DMS53 (cell line): ENCODE measurements around the gene ZNF385B.

Experiments
- DNase-seq: peaks from one replicate; lab custom pipeline; 2025; lab: John Stamatoyannopoulos, UW

The ZNF385B gene

DNA sequence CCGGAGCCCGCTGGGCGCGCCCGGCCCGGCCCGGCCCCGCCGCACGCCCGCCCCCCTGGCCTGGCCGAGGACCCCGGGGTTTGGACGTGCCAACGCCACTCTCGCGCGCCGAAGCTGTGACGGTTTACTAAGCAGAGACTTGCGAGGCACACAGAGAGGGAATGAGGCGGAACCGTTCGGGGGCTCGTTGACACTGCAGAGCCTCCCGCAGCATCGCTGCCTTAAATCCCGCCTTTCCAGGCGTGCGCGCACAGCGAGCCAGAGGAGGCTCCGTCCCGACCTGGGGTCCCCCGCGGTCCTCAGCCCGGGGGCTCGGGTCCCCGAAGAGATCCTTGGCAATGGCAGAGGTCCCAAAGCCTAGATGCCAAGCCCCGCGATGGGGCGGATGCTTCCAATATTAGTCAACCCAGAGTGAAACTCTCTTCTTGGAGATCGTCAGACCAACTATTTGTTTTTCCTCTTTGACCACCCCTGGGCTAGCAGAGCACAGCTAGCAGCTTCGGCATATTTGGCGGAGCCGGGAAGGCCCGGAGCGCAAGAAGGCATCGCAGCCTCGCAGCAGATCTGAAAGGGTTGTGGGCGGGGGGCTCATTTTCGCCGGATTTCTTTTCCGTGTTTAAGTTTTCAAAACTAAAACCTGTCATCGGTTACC lies at the start of gene ZNF385B:
ZNF385B (minus strand) TSS at position 197 of the 652 bp plus-strand sequence.
- DNase-seq: peak; percentile 70

DNA sequence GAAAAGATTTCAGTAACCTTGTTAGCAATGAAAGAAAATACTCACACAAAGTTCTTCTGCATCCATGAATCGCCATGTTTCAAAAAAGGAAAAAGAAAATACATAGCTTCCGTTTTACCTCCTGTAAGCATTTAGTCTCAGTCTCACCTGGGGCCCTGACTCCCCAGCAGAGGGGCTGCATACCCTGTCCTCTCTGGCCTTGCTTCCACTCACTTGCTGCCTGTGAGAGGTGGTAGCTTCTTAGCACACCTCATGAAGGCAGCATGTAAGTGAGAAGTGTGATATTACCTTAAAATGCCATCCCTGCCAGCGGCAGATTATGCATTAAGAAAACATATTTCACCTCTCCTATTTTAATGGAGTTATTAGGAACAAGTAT lies 49.3 kb upstream of the ZNF385B start:
- DNase-seq: no peak

DNA sequence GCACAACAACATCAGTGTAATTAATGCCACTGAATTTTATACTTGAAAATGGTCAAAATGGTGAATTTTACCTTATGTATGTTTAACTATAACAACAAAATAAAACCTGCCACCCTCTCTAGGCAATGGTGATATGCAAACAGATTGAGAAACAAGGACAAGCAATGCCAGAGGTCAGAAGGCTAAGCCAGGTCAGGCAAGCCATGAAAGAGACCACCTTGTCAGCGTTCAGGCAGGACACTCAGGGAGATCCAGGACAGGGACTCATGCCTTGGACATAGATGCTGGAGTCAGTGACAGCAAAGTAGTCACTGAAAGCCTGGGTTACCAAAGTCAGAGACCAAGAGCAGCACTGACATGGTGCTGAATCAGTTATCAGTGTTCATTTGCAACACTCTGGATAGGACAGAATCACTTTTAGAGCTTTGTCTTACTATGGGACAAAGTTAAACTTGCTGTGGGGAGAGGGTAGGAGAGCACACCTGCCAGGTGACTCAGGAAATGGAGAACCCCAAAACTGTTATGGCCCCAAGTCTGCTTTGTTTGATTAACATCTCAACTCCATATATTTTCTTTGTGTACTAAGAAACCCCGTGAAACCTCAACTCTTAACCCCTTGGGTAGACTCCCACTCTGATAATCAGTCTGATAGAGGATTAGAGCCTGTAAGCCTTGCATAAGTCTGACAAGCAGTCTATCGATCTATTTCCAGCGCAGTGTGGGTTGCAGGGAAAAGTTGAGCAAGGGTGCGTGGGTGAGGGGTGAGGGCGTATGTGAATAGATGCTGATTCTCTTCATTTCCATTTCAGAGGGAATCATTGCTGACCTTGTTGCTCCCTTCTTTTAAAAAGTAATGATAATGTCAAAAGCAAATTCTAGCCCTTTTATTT lies 48.7 kb upstream of the ZNF385B start:
- no peak for DNase-seq

DNA sequence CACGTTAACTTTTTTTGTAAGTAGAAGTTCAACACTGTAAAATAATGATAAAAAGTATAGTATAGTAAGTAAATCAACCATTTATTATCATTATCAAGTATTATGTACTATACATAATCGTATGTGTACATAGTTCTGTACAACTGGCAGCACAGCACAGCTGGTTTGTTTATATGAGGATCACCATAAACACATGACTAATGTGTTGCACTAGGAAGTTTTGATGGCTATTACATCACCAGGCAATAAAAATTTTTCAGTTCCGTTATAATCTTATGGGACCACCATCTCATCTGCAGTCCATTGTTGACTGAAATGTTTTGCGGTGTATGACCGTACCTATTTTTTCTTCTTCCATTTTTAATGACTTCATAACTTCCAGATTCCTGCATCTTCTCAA lies 39.2 kb upstream of the ZNF385B start:
- DNase-seq: peak; percentile 54

DNA sequence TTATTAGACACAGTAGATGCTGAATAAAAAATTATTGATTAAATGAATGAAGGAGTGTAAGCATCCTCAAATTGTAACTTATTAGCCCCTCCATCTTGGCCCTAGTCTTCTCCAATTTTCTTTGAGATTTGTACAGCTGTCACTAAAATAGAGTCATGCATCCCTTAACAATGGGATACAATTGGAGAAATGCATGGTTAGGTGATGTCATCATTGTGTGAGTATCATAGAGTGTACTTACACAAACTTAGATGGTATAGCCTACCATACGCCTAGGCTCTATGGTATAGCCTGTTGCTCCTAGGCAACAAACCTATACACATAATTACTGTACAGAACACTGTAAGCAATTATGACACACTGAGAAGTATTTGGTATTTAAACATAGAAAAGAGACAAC lies 38.3 kb upstream of the ZNF385B start:
- no peak for DNase-seq

DNA sequence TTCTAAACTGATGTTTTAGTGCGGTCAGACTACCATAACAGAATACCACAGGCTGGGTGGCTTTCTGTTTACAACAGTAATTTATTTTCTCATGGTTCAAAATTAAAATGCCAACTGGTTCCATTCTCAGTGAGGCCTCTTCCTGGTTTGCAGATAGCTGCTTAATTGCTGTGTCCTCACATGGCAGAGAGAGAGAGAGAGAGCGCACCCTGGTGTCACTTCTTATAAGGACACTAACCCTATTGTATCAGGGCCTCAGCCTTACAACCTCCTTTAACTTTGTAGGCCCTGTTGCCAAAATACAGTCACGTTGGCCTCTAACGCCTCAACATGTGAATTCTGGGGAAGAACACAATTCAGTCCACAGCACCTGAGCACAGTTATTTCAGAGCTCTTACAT lies 37.5 kb upstream of the ZNF385B start:
- peak; percentile 84 for DNase-seq

DNA sequence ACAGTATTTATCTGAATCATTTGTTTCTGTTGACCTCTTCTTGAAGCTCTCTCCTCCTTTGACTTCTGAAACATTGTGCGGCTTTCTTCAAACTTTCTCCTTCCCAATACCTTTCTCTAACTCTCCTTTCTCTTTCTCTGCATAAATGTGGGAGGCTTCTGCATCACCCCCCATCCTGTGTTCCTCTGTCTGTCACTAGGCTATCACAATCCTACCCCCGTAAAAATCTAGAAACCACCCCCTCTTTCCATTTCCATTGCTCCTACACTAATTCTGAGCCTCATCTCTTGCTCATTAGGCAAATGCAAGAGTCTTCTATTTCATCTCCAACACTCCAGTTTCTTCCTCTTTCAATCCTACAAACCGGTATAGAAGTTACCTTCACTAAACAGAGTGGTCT lies 32.2 kb upstream of the ZNF385B start:
- no peak for DNase-seq

DNA sequence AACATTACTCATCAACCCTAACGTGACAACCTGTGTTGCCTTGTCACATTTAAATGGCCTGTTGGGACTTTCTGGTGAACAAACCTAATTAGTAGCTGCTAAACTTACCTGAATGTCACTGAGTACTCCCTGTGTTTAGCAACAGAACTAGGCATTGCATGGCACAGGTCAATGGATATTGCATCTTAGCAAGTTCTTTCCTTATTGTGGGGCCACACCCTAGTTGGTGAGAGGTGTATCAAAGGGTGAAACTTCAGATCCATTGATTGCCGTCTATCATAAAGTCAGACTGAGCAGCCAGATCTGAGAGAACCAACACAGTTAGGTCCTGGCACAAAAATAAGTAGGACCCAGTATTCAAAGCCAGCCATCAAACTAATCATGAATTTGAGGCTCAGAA lies 29.8 kb upstream of the ZNF385B start:
- no peak for DNase-seq

DNA sequence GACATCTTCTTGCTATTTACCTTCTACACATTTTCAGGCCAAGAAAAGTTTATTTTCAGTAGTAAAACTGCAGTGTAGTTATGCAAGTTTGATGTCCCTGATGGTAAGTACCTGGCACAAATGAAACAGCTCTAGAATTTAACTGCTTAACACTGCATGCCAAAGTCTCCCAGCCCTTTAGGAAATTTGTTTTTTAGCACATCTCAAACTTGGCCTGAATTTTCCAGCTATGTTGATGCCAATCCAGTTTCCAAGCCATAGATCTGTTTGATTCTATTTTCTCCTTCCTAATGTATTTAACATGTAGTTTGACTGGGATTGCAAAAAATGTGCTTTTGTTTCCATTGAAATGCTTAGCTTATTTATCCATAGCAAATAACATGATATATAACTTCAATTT lies 29.3 kb upstream of the ZNF385B start:
- no peak for DNase-seq

DNA sequence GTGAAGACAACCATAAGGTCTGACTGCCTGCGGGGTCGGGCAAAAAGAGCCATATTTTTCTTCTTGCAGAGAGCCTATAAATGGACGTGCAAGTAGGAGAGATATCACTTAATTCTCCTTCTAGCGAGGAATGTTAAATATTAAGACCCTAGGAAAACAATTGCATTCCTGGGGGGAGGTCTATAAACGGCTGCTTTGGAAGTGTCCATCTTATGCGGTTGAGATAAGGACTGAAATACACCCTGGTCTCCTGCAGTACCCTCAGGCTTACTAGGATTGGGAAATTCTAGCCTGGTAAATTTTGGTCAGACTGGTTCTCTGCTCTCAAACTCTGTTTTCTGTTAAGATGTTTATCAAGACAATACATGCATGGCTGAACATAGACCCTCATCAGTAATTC lies 27.2 kb upstream of the ZNF385B start:
- DNase-seq: peak; percentile 5

DNA sequence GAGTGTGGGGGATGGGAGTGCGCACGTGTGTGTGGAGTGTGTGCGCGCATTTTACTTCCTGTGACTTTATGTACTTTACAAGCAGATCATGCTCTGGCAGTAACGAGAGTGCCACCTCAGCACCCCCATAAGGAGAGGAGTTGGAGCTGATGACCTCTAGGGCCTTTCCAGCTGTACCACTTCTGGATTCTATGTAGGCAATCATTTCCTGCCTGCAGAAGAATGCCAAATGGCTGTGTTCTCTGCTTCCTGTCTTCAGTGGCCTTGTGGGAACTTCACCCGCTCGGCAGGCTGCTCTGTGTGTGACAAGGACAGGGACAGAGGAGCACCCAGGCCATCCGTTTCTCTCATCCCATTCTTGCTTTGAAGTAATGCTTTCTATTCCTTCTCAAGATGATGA lies 22.8 kb upstream of the ZNF385B start:
- peak; percentile 29 for DNase-seq

DNA sequence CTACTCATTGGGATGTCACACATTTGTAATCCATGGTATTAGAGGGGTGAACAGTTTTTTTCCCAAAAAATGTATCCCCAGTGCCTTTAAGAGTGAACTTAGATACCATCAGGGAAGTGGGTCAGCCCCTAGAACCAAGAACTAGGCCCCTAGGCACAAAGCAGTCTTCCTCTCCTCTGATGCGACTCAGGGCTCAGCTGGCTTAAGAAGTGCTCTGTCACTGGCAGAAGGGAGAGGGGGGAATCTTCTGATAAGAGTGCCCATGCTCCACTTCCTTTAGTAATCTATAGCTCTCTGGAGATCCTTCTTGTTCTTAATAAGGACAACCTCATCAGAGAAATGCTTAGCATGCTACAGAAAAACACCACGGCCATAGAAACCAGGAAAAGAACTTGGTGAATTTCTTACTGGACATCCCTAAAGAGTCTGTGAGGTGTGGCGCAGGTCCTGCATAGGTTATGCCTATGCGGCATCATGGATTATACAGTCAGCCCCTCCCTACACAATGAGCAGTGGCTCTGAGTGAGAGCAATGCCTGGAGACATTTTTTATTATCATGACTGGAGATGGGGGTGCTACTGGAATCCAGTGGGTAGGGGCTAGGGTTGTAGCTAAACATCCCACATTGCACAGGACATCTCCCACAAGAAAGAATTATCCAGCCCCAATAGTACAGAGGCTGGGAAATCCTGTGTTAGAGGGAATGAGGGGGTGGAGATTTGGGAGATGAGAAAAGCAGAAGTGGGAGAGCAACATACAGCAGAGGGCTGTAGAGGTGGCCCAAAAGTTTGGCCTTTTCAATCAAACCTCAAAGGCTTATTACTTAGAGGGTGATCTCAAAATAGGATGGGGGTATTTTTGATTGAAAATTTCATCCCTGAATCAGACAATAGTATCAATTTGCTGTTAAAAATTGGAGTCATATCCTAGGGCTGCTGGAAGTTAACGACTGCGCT lies 21.7 kb upstream of the ZNF385B start:
- DNase-seq: no peak

DNA sequence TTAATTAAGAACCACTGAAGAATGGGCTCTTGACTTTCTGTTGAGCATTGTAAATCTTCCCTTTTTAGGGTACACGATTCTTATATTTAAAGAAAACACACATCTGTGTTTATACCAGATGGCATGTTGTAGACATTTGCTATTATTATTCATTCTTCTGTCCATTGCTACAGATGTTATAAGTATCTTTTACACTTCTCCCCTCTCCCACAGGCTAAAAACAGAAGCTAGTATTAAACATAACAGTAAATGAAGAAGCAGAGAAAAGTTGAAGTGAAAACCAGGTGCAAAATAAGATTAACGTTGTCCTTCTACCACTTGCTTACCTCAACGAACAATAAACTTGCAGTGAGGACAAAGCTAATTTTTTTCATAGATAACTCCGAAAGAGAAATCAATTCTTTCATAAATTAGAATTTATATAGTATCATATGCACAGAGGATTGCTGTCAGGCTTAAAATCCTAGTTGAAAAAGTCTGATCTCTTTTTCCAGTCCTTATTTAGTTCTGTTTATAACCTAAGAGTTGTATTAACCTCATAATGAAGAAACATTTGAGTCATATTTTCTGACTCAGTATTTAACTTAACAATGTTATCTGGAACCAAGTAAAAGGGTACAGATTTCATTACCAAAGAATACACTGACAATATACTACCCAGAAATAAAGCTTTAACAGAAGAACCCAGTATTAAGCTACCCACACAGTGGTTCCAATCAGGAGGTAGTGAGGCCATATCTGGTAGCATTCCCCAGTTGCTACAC lies 16.4 kb upstream of the ZNF385B start:
- DNase-seq: no peak

DNA sequence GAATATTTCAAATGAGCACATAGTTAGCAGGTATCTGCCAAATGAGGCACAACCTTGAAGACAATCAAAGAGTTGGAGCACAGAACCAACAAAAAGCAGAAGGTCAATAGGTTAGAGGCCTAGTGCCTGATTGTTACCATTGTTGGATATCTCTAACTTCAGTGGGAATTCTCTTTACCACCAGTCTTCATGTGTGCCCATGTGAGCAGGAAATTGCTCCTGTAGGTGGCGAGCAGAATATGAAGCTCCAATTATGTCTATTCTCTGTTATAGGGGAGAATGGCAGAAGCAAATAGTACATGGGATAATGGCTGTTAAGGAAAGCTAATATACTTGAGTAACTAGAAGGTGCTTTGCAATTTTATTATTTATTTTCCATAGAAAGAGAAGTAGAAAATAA lies 14.9 kb upstream of the ZNF385B start:
- peak; percentile 55 for DNase-seq

DNA sequence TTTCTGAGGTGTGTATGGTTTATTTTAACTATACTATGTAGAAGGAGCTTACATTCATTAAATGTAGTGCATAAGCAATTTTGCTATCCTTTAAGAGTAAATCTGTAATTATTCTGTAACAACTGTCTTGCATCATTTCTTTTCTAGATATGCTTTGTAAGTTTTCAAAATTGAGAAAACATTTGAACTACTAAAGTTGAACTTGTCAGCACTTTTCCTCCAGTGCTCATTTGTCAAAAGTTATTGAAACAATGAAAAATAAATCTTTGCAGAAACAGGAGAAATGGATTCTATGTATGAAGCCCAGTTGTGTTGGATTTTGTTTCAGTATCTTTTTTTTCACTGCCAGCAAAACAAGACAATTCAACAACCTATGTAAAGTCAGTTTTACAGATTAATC lies 14.5 kb upstream of the ZNF385B start:
- DNase-seq: no peak

DNA sequence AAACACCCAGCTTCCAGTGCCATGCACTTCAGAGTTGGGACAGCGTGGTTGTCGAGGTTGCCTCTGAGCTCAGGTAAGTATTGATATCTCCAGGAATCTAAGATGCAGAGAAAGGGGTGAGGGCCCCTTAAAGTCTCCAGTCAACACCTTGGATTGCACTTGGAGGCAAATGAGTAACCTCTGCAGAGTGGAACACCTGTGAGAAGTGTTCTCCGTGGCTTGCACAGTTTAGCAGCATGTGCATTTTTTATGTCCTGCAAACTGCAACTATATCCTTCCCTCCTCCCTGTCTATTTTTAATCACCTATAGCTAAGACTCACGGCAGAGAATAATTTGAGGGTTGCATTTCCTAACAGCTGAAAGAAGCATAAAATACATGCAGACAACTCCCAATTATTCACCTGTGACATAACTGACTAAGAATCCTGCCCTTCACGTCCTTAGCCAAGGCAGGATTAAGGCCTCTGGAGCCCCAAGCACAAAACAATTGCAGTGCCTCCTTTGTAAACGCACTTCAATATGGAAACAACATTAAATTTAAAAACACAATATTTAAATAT lies 1.6 kb upstream of the ZNF385B start:
- no peak for DNase-seq

DNA sequence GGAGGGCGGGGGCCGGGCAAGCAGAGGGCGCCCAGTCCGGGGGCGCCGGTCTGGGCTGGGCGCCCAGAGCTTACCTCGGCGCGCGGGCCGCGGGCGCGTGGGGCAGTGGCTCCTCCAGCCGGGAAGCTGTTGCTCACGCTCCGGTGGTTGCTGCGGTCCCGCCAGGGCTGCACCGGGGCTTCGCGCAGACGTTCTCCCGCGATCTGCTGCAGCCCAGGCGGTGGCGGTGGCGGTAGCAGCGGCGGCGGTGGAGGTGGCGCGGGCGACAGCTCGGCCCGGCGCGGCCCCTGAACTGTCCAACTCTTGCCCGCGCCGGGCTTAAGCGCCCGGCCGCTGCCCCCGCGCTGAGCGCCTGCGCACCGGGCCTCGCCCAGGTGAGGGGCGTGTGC lies 391 bp downstream of the ZNF385B start:
- peak; percentile 71 for DNase-seq

DNA sequence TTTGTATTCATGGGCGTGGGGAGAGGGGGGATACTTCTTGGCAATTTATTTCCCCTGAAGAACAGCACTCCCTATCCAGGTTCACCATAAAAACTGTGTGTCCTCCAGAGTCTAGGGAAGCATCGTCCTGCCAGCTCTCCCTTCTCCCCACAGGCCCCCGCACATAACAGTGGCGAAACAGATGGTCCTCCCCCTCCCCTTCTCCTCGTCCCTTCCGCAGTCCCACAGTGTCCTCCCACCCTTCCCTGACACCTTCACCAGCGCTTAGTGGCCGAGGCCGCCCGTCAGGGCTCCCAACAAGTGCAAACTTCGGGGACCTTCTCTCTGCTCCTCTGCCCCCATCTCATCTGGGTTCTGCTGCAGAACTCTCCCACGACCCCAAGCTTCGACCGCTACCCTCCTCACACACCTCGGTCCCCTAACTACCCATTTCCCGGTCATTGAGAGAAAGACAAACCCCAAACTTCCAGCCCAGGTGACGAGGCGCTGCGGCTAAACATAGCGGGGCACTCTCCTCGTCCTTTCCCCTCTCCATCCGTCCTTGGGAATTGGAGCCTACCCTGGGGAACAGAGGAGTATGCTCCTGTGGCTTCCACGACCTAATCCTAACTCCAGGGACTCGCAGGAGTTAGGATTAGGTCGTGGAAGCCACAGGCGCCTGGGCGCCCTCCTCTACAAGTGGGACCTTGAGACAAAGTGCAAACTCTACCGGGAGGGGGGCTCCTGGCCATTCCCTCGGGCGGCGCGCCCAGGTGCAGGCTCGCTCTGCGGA lies 971 bp downstream of the ZNF385B start:
- peak; percentile 60 for DNase-seq

DNA sequence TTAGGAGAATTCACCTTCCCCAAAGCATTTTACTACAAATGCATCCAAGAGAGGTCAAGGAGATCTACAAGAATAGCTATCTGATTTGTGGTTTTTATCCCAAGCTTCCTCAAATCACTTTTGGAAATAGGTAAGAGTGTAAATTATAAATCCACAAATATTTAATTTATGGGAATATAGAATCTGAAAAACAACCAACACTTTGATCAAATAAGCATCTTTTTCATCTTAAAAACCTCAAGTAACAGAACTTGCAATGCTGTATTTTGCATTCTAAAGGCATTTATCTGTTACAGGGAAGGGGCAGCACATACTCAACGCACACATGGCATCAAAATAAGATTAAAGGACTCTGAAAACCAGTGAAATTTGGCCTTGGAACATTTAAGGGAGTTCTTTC lies 1.9 kb downstream of the ZNF385B start:
- no peak for DNase-seq

DNA sequence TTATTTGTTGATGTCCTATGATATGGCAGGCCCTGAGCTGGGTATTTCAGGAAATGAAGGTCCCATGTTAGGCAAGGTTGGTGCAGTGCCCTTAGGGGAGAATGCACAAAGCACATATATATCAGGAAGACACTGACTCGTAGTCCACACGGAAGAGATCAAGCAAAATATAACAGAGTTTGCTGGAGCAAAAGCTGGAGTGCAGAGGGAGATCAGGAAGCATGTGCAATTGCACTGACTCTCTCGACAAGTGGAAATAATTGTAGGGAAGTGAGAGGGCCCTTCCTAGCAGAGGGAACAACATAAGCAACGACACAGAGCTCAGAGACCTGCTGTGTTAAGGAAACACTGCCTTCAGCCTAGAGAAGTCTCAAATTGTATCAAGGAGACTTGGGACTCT lies 4.2 kb downstream of the ZNF385B start:
- no peak for DNase-seq

DNA sequence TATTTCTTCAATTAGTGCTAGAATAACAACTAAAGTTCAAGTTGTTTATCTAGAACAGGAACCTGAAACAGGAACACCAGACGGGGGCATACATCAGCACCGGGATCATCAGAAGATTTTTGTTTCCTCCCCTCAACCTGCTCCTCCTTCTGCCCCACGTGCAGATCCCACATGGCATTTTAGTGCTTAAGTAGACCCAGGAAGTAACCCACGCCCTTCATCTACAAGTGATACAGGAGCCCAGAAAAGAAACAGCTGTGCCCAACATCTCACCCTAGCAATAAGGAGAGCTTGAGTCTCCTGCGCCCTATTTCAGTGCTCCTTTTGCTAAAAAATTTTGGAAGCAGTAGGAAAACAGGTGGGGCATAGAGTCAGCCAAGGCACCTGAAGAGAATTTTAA lies 5.2 kb downstream of the ZNF385B start:
- DNase-seq: no peak
